ENCODE data around the gene TAF11L9. TPM values are rescaled to one million over a fixed set of nuclear protein-coding genes. Genes with fewer than 3 reads are reported as not detected.
"Not testable (repeated sequence)": the region's sequence is repeated elsewhere in the genome, so short reads cannot be mapped to it uniquely, and the experiment has no call there.

The TAF11L9 gene
- total RNA-seq (not detected in 2 replicates), polyA plus RNA-seq (not detected in 2 replicates)

- DNase-seq (ENCODE audit: low spot score); H4K20me1 ChIP-seq (ENCODE audit: insufficient read depth, poor library complexity, severe bottlenecking); H3K36me3 ChIP-seq (replicated peaks; ENCODE audit: insufficient read depth, low read depth); H3K9me2 ChIP-seq (replicated peaks; ENCODE audit: insufficient read depth); H3K4me1 ChIP-seq (ENCODE audit: insufficient read depth); H3K9me3 ChIP-seq (ENCODE audit: low read depth); H3K4me2 ChIP-seq; H2AFZ ChIP-seq; H3K4me3 ChIP-seq; H3K79me2 ChIP-seq; H3K27ac ChIP-seq; H3K27me3 ChIP-seq: not testable (repeated sequence)
- 94% methylated on average over 13 of the region's 15 CpGs for WGBS (ENCODE audit: low lambda C conversion rate, missing lambda C conversion rate)
These were observed at the start of gene TAF11L9 for GRCh38 chr5:17594255-17594654. TSS of gene TAF11L9 (minus strand) at chr5:17594394.

- H3K36me3 ChIP-seq (replicated peaks; ENCODE audit: insufficient read depth, low read depth), result no peaks in the 10 kb centered on the region
- no peak for TF ChIP-seq EZH2phosphoT487 (IDR thresholded peaks at IDR 0.05; ENCODE audit: low read depth, severe bottlenecking, unreplicated experiment)
- TF ChIP-seq EZH2 (IDR thresholded peaks at IDR 0.05; ENCODE audit: borderline replicate concordance), result no peak
- TF ChIP-seq, protein P1, sequence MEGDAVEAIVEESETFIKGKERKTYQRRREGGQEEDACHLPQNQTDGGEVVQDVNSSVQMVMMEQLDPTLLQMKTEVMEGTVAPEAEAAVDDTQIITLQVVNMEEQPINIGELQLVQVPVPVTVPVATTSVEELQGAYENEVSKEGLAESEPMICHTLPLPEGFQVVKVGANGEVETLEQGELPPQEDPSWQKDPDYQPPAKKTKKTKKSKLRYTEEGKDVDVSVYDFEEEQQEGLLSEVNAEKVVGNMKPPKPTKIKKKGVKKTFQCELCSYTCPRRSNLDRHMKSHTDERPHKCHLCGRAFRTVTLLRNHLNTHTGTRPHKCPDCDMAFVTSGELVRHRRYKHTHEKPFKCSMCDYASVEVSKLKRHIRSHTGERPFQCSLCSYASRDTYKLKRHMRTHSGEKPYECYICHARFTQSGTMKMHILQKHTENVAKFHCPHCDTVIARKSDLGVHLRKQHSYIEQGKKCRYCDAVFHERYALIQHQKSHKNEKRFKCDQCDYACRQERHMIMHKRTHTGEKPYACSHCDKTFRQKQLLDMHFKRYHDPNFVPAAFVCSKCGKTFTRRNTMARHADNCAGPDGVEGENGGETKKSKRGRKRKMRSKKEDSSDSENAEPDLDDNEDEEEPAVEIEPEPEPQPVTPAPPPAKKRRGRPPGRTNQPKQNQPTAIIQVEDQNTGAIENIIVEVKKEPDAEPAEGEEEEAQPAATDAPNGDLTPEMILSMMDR (IDR thresholded peaks at IDR 0.05; ENCODE audit: poor library complexity), result no peak
- 93% methylated on average over 5 of the region's 5 CpGs for WGBS (ENCODE audit: low lambda C conversion rate, missing lambda C conversion rate)
These were observed 40.0 kb upstream of the TAF11L9 start, which contains the start of gene TAF11L14 for GRCh38 chr5:17634160-17634559. TSS of gene TAF11L14 (plus strand) at chr5:17634460.

DNA sequence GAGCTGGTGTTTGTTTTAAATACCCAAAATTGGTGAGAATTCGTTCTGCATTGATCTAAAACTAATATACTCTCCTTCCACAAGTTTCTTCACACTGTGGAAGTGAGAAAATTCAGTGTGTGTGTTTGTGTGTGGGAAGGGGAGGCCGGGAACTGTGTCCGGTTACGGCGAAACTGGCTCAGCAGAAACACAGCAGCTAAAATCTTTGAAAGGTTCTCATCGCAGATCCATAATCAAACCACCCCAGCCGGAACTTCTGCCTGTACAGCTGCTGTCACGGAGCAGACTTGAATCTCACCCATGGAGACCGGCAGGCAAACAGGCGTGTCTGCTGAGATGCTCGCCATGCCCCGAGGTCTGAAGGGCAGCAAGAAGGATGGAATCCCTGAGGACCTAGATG lies 37.6 kb upstream of the TAF11L9 start, which contains the start of gene TAF11L13:
TAF11L13 (plus strand) TSS at position 301 of the 400 bp plus-strand sequence.
- H3K4me2 ChIP-seq; H3K9me2 ChIP-seq (replicated peaks; ENCODE audit: insufficient read depth); H3K79me2 ChIP-seq; DNase-seq (ENCODE audit: low spot score); H3K4me3 ChIP-seq; H4K20me1 ChIP-seq (ENCODE audit: insufficient read depth, poor library complexity, severe bottlenecking); H2AFZ ChIP-seq; H3K27me3 ChIP-seq; H3K9me3 ChIP-seq (ENCODE audit: low read depth); H3K27ac ChIP-seq; H3K36me3 ChIP-seq (replicated peaks; ENCODE audit: insufficient read depth, low read depth); H3K4me1 ChIP-seq (ENCODE audit: insufficient read depth): not testable (repeated sequence)
- 91% methylated on average over 10 of the region's 12 CpGs for WGBS (ENCODE audit: low lambda C conversion rate, missing lambda C conversion rate)

More at GRCh38 chr5:17634160-17634559, 40.0 kb upstream of the TAF11L9 start, which contains the start of gene TAF11L14:
- H3K4me1 ChIP-seq (ENCODE audit: insufficient read depth), result no peaks in the 10 kb centered on the region
- no peaks in the 10 kb centered on the region for H4K20me1 ChIP-seq (ENCODE audit: insufficient read depth, poor library complexity, severe bottlenecking)
- no peak within 1 kb of the TSS for H2AFZ ChIP-seq
- H3K27ac ChIP-seq, result no peak within 1 kb of the TSS
- H3K27me3 ChIP-seq, result no peaks in the 10 kb centered on the region
- no peak within 1 kb of the TSS for H3K4me2 ChIP-seq
- no peak within 1 kb of the TSS for H3K4me3 ChIP-seq
- no peak for DNase-seq (ENCODE audit: low spot score)
- no peaks in the 10 kb centered on the region for H3K9me3 ChIP-seq (ENCODE audit: low read depth)
- H3K79me2 ChIP-seq, result no peaks in the 10 kb centered on the region
- H3K9me2 ChIP-seq (replicated peaks; ENCODE audit: insufficient read depth), result no peaks in the 10 kb centered on the region

DNA sequence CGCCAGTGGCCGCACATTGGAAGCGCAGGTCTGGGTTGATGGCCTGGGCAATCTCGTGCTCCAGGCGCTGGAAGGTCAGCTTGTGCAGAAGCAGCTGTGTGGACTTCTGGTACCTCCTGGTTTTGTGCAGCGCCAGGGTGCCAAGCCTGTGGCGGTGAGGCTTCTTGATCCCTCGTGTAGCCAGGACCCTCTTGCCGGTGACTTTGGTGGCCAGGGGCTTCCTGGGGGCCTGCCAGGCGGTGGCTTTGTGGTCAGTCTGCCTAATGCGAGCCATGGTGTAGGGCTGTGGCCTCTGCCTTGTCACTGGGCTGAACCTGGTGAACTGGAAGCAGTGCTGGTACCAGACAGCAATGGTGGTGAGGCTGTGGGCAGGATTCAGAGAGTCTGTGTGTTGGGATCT lies 31.5 kb upstream of the TAF11L9 start:
- H3K79me2 ChIP-seq, result no peaks in the 10 kb centered on the region
- 90% methylated on average over 11 of the region's 11 CpGs for WGBS (ENCODE audit: low lambda C conversion rate, missing lambda C conversion rate)

More for the DNA sequence above, 31.5 kb upstream of the TAF11L9 start:
- Histone ChIP-seq H3K4me1 (ENCODE audit: insufficient read depth) (no peaks in the 10 kb centered on the region), H3K4me3 (no peak overlapping the region), H3K9me3 (ENCODE audit: low read depth) (no peaks in the 10 kb centered on the region), H3K36me3 (replicated peaks; ENCODE audit: insufficient read depth, low read depth) (no peaks in the 10 kb centered on the region), H3K27me3 (no peaks in the 10 kb centered on the region), H2AFZ (no peak overlapping the region), H3K9me2 (replicated peaks; ENCODE audit: insufficient read depth) (no peaks in the 10 kb centered on the region), H3K27ac (no peak overlapping the region), H4K20me1 (ENCODE audit: insufficient read depth, poor library complexity, severe bottlenecking) (no peaks in the 10 kb centered on the region), H3K4me2 (no peak overlapping the region)
- DNase-seq (ENCODE audit: low spot score), result no peak
- TF ChIP-seq EZH2 (IDR thresholded peaks at IDR 0.05; ENCODE audit: borderline replicate concordance) (no peak), EZH2phosphoT487 (IDR thresholded peaks at IDR 0.05; ENCODE audit: low read depth, severe bottlenecking, unreplicated experiment) (no peak)
- TF ChIP-seq, protein P1 (IDR thresholded peaks at IDR 0.05; ENCODE audit: poor library complexity), result no peak
